Fibroblast of mammary gland (primary cell): Measurements from ENCODE around the gene USHBP1.
"Not testable (repeated sequence)": the region's sequence is repeated elsewhere in the genome, so short reads cannot be mapped to it uniquely, and the experiment has no call there.

Experiments used
- DNase-seq: peaks from one replicate; pipeline ENCODE4 v3.0.0-alpha.2; 2010; ENCODE audit warnings: low read depth
- H3K4me3 ChIP-seq: 2 replicates; pipeline ENCODE4 v1.5.1; 2011; ENCODE audit warnings: low read depth, mild to moderate bottlenecking, low read length, moderate library complexity; ENCODE audit not compliant: control insufficient read depth
- CTCF ChIP-seq: conservative IDR thresholded peaks from 2 replicates; pipeline ENCODE4 v1.5.1; 2011; ENCODE audit warnings: low read depth, low read length, inconsistent platforms; ENCODE audit not compliant: control insufficient read depth, insufficient read depth

USHBP1 gene

DNA sequence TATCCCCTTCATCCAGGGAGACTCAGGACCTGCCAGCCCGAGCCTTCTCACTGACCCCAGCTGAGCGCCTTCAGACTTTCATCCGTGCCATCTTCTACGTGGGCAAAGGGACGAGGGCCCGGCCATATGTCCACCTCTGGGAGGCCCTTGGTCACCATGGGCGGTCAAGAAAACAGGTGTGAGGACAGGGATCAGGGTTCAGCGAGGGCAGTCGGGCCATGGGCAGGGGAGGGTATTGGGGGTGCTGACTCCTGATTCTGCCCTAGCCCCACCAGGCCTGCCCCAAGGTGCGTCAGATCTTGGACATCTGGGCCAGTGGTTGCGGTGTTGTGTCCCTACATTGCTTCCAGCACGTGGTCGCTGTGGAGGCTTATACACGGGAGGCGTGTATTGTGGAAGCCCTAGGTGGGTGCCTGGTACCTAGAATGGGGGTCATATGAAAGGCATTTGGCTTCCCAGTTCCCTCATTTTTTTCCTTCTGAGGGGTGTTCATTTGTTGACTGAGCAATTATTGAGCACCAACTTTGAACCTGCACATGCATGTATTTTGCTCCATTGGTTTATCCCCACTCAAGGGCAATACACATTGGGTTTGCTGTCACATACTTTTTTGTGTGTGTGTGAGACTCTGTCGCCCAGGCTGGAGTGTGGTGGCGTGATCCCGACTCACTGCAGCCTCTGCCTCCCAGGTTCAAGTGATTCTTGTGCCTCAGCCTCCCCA, 21.0 kb upstream of the USHBP1 start:
- H3K4me3 ChIP-seq: no peak overlapping the region
- TF ChIP-seq CTCF: no peak
- no peak for DNase-seq

DNA sequence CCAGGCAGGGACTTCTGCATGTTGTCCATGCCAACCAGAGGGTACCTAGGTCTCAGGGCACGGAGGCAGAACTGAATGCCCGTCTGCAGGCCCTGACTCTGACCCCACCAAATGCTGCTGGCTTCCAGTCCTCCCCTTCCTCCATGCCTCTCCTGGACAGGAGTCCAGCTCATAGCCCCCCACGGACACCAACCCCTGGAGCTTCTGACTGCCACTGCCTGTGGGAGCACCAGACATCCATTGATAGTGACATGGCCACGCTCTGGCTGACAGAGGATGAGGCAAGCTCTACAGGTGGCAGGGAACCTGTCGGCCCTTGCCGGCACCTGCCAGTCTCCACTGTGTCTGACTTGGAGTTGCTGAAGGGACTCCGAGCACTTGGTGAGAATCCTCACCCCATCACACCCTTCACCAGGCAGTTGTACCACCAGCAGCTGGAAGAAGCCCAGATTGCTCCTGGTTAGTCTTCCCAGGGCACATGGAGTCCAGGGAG, 19.0 kb upstream of the USHBP1 start:
- H3K4me3 ChIP-seq: no peak overlapping the region
- TF ChIP-seq CTCF: no peak

DNA sequence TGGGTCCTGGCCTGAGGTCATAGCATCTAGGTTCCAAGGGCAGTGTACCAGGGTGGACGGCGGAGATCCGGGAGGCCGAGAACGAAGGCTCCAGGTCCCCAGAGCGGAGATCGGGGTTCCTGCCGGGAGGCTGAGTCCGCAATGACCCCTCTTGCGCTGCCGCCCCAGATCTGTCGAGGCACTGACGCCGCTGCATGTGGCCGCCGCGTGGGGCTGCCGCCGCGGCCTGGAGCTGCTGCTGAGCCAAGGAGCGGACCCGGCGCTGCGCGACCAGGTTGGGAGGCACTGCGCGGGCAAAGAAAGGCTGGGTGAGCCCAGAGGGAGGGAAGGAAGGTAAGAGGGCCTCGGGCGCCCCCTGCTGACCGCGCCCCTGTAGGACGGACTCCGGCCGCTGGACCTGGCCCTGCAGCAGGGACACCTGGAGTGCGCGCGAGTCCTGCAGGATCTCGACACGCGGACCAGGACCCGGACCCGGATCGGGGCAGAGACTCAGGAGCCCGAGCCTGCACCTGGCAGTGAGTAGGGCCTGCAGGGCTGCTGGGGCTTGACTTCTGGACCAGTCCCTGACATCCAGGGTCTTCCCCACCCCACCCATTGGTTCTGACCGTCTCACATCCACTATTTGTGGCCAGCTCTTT, 18.1 kb upstream of the USHBP1 start:
- TF ChIP-seq CTCF: peak; percentile 63
- peak; percentile 65 for DNase-seq
- H3K4me3 ChIP-seq: peak overlapping the region; percentile 30

More for the DNA sequence above, 19.0 kb upstream of the USHBP1 start:
- DNase-seq: no peak

- DNase-seq: no peak
- H3K4me3 ChIP-seq: peak within 1 kb of the TSS; percentile 30
- no peak for TF ChIP-seq CTCF
These were observed 17.1 kb upstream of the USHBP1 start, which contains the start of gene ANKLE1 for GRCh38 chr19:17281391-17282304. TSS of gene ANKLE1 (plus strand) at chr19:17281901. CDS start at chr19:17281921, 20 bp downstream.

- DNase-seq: peak; percentile 41
- TF ChIP-seq CTCF: no peak
- H3K4me3 ChIP-seq: no peak overlapping the region
These were observed 14.9 kb upstream of the USHBP1 start for GRCh38 chr19:17279436-17279835.

- H3K4me3 ChIP-seq: no peak overlapping the region
- no peak for TF ChIP-seq CTCF
- DNase-seq: no peak
These were observed 11.1 kb upstream of the USHBP1 start for GRCh38 chr19:17275441-17276175.

DNA sequence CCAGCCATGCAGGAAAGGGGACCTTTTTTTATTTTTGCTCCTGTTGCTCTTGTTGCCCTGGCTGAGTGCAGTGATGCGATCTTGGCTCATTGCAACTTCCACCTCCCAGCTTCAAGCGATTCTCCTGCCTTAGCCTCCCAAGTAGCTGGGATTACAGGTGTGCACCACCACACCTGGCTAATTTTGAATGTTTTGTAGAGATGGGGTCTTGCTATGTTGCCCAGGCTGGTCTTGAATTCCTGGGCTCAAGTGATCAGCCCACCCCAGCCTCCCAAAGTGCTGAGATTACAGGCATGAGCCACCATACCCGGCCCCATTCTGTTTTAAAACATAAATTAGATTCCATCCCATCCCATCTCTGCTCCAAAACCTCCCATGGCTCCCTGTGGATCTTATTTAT, 10.3 kb upstream of the USHBP1 start:
- H3K4me3 ChIP-seq, DNase-seq: not testable (repeated sequence)
